ENCODE measurements around the gene CD99.
"Not testable (repeated sequence)": the region's sequence is repeated elsewhere in the genome, so short reads cannot be mapped to it uniquely, and the experiment has no call there.

CD99 gene

DNA sequence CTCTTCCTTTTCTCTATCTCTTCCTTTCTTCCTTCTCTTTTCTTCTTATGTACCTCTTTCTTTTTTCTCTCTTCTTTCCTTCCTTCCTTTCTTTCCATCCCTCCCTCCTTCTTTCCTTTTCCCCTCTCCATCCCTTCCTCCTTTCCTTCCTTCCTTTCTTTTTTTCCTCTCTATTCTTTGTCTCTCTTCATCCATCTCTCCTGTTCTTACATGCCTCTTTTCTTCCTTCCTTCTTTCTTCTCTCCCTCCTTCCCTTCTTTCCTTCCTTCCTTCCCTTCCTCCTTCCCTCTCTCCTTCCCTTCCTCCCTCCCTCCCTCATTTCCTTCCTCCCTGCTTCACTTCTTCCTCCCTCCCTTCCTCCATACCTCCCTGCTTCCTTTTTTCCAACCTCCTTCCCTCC is 41.6 kb downstream of the CD99 start:
- no peak for DNase-seq

DNA sequence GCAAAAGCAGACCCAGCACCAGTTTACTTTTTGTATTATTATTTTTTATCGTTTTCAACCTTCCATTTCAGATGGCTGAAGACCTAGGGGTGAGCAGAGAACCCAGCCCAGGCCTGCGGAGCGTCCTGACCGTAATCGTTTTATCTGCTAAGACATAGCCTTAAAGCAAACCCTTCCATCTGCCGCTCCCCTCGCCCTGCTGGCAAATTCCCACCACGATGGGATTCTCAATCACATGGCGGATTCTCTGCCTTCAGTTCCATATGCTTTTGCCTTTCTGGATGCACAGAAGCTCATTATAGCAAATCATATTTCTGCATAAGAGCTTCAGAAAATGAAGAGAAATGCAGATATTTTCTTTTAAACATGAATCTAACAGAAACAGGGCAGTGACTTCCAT is 42.2 kb downstream of the CD99 start:
- no peak for DNase-seq

DNA sequence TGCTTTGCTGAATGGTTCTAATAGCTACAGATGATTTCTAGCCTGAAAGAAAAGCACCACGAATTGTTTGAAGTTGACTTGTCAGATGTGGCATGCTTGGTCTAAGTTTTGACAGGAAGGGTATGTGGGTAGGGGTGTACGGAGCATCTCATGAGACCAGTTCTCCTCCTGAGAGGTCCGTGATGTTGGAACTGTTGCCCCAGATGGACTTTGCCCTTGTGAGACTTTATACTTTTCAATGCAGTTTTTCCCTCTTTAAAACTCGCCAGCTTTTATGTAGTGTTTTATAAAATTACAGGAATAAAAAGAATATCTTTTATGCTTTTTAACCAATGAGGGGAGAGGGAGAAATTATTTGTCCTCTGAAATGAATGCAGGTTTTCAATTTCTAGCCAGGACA is 44.2 kb downstream of the CD99 start:
- no peak for DNase-seq

DNA sequence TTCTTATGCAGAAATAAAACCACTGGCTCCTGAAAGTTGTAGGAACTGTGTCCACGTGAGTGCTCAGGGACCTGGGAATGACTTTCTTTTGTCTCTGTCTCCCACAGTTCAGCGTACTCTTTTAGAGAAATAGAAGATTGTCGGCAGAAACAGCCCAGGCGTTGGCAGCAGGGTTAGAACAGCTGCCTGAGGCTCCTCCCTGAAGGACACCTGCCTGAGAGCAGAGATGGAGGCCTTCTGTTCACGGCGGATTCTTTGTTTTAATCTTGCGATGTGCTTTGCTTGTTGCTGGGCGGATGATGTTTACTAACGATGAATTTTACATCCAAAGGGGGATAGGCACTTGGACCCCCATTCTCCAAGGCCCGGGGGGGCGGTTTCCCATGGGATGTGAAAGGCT is 49.6 kb downstream of the CD99 start:
- DNase-seq = no peak

DNA sequence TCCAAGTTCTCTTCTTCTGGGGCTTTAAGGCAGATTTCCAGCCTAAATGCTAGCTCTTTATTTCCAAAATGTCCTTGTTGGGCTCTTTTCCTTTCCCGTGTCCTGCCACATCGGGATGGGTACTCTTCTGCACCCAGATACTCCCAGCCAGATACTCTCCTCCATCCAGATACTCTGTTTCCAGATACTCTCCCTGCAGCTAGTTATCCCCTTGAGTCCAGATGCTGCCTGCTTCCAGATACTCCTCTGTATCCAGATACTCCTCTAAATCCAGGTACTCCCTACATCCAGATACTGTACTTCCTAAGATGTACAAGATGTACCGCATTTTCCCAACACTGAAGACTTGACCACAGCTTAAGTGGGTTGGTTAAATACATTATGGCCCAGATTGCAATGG is 50.3 kb downstream of the CD99 start:
- no peak for DNase-seq

DNA sequence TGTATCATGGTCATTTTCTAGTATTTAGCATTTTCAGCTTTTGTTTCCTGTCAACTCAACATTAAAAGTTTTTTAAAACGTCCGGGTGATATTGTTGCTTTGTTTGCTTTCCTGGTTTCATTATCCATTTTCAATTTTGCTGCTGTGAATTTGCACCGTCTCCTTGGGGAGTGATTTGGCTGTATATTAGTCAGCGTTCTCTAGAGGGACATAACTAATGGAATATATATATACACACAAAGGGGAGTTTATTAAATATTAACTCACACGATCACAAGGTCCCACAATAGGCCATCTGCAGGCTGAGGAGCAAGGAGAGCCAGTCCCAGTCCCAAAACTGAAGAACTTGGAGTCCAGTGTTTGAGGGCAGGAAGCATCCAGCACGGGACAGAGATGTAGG is 55.2 kb downstream of the CD99 start:
- not testable (repeated sequence) for DNase-seq

DNA sequence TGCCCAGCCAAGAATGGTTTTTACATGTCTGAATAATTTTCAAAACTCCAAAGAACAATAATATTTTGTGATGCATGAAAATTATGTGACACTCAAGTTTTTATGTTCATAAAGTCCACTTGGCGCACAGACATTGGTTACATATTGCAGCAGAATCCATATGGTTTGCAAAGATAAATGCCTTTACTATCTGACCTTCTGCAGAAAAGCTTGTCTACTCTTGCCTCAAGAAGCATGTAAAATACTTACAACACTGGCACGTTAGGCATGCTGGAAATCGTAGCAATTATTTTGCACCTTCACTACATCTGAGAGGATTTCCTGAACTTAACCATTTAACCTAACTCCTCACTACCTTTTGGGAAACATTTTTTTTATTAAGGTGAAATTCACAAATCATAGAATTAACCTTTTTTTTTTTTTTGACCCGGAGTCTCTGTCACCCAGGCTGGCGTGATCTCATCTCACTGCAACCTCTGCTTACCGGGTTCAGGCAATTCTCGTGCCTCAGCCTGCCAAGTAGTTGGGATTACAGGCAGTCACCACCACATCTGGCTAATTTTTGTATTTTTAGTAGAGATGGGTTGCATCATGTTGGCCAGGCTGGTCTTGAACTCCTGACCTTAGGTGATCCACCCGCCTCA is 57.2 kb downstream of the CD99 start:
- DNase-seq = no peak

DNA sequence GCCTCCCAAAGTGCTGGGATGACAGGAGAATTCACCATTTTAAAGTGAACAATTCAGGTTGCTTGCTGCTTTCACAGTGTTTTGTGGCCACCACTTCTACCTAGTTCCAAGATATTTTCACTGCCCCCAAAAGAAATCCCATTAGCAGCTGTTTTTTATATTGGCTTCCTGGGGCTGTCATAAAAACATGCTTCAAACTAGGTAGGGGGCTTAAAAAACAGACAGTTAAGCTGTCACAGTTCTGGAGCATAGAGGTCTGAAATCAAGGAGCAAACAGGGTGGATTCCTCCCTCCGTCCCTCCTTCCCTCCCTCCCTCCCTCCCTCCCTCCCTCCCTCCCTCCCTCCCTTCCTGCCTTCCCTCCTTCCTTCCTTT is 57.7 kb downstream of the CD99 start:
- DNase-seq = no peak

DNA sequence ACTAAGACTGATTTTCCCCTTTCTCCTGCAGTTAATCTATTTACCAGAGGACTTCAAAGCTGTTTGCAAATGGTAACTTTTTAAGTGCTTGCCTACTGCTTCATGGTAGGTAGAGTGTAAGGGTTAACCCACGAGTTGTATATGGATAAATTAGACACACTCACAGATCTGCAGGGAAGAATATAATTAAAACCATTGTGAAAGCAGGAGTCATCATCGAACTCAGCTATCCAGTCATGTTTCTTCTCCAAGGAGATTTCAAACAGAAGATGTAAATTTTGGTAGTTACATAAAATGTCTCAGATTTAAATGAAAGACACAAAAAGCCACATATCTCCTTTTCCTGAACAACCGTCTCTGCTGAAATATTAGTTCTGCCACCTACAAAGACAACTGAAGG is 60.2 kb downstream of the CD99 start:
- DNase-seq = no peak

DNA sequence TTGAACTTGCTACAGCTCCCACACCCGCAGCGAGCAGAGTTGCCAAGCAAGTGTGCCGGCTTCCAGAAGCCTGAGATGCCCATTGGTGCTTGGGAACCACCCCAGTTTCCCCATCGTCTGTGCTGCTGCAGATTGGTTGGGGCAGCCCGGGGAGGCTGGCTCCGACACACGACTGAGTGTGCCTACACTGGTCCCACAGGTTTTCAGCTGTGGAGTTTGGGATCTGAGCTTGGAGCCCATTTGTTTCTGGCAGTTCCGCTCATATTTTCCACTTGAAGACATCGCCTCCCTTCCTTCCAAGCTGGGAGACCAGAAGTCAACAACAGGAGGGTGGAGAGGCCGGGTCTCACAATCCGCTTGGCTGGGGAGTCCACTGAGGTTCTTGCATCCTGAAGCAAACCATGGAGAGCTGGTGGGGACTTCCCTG is 60.8 kb downstream of the CD99 start, which contains the start of gene XG:
Gene XG (plus strand): TSS at position 167 of the 427 bp plus-strand sequence. CDS start 235 bp downstream, at position 402.
- DNase-seq = not testable (repeated sequence)

DNA sequence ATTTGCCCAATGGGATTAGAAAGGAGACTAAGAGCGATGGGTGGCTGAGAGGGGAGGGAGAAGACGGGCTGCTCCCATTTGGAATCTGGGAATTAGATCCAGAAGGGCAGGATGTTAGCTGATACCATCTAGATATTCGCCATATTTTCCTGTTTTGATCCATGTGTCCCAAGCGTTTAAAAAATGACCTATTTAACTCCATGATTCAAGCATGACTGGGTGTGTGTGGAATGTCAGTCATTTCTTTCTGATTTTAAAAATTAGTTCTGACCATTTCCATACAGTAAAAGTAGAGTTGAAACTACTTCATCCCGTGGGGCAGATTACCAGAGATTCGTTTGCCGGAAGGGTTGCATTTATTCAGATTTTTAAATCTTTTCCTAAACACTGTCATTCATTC is 61.3 kb downstream of the CD99 start:
- not testable (repeated sequence) for DNase-seq

DNA sequence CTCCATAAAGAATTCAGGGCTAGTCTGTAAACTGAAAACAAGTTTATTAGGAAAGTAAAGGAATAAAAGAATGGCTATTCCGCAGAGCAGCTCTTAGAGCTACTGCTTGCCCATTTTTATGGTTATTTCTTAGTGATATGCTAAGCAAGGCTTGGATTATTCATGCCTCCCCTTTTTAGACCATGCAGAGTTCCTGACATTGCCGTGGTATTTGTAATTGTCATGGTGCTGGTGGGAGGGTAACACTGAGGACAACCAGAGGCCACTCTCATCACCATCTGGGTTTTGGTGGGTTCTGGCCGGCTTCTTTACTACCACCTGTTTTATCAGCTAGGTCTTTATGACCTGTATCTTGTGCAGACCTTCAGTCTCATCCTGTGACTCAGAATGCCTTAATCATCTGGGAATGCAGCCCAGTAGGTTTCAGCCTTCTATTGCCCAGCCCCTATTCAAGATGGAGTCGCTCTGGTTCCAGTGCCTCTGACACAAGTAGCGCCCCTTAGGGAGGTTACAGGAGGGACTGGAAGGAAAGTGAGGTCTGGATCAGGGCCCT is 64.1 kb downstream of the CD99 start:
- DNase-seq = not testable (repeated sequence)

DNA sequence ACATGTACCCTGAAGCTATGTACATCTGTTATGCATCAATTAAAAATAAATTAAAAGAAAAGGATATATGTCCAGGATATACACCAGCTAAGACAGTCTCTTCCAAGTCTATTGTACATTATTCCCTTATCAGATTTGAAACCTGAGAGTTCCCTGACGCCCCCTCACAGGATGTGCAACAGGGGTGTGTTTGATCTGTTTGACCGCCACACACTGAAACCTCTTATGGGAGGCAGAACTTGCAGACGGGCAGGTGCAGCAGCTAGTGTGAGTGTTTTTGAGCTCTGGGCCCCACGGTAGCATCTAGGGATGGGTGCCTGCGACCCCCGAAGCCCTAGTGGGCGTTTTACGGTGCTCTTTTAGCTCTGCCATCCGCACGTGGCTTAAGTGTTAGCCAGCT is 65.5 kb downstream of the CD99 start:
- no peak for DNase-seq

DNA sequence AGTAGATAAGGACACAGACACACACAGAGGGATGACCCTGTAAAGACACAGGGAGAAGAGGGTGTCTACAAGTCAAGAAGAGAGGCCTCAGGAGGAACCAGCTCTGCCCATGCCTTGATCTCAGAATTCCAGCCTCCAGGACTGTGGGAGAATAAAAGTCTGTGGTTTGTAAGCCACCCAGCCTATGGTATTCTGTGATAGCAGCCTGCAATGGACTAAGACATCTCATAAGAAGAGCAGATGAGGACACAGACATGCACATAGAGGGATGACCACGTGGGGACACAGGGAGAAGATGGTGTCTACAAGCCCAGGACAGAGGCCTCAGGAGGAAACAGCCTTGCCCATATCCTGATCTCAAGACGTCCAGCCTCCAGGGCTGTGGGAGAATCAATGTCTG is 70.2 kb downstream of the CD99 start:
- no peak for DNase-seq

DNA sequence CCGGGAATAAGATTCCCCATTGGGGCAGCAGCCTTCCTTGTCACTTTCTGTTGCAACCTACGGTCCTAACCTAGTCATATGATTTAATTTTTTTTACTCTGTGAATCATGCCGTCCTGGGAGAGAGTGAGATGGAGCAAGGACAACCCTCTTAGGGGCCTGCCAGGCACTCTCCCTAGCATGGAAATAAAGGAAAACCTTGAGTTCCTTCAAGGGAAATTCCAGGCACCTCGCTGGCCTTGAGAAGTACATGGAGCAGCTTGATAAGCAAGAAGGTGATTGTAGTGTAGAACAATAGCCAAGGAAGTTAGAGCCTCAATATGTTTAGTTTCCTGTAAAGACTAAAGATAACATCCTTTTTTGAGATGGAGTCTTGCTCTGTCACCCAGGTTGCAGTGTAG is 71.6 kb downstream of the CD99 start:
- not testable (repeated sequence) for DNase-seq

DNA sequence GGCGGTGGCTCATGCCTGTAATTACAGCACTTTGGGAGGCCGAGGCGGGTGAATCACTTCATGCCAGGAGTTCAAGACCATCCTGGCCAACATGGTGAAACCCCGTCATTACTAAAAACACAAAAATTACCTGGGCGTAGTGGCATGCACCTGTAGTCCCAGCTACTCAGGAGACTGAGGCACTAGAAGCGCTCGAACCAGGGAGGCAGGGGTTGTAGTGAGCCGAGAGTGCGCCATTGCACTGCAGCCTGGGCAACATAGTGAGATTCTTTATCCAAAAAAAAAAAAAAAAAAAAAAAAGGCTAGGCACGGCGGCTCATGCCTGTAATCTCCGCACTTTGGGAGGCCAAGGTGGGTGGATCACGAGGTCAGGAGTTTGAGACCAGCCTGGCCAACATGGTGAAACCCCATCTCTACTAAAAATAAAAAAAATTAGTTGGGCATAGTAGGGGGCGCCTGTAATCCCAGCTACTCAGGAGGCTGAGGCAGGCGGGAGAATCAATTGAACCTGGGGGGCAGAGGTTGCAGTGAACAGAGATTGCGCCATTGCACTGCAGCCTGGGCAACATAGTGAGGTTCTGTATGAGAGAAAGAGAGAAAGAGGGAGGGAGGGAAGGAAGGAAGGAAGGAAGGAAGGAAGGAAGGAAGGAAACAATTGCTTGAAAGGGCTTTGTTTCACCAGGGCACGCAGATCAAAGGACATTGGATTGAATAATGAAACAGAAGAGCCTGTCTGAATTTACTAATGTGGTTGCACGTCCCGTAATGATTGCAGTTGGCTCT is 73.9 kb downstream of the CD99 start:
- DNase-seq = not testable (repeated sequence)

DNA sequence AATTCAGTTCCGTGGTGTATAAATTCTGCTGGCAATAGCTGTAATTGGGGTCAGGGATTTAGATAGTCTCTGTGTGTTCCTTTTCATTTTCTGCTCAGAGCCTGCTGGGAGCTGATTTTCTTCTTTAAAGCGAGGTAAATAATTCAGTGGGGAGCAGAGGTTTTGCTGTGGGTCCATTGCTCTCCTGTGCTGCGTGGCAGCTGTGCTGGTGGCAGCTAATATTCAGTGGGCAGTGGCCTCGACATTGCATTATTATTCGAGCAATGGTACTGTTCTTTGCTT is 74.4 kb downstream of the CD99 start:
- DNase-seq = no peak

DNA sequence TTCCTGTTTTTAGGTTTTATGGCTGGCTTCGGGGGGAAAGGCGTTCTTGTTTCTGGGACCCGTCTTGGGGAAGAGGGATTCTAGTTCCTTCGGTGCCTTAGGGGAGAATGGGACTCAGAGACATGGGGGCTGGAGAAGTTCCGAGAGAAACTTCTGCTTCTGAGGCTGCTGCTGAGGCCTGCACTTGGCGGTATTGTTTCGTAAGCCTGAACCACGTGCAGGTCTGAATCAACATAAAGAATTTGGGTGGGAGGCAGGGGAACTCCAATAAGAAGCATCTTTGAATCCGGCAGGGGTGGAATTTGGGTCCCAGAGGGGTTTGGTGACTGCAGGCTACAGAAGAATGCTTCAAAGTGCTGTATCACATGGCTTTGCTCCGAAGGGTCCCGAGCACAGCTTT is 75.8 kb downstream of the CD99 start:
- no peak for DNase-seq

DNA sequence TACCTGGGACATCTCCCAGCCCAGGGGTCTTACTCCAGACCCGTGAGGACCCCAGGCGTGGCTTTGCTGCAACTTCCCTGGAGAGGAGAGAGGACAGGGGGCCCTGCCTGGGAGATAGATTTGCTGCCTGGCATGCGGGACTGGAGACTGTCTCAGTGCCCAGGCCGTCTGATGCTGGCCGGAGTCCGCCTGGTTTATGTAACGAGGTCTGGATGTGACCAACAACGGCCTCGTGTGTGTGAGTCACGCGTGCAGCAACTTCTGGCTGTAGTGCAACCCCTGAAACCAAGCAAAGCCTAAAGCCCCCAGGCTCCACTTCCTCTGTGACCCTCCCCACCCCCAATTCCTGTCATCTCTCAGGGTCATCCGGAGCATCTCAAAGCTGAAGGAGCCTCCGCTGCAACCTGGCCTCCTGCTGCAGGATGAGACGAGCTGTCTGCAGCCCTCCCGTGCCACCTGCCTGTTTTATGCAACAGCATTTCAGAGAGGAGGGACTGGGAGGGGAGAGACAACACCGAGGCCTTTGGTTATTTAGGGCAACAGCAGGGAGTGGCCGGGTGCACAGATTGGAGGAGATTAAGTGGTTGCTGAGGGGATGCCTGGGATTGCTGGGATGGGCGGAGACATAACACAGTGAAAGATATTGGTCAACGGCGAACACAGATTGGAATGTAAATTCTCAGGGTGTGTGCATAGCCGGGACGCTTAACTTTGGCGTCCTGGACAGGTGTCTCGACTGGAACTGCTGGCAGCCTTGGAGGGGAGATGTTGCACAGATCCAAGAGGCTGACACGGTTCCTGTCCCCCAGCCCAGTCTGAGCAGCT is 76.7 kb downstream of the CD99 start:
- no peak for DNase-seq

DNA sequence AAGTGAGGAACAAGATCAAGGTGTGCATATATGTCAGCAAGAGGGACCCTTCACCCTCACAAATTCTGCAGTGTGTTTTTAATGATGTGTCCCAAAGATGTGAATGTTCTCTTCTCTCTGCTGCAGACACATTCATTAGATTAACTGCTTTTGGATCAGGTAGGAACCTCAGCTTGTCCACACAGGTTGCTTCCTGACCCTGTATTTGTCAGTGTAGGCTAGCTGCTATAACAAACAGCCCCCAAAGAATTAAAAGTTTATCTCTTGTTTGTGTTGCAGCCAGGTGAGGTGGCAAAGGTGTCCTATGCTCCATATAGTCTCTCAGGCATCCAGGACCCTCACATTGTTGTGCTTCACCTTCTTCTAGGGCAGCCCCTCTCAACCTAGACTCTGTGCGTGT is 78.5 kb downstream of the CD99 start:
- no peak for DNase-seq

DNA sequence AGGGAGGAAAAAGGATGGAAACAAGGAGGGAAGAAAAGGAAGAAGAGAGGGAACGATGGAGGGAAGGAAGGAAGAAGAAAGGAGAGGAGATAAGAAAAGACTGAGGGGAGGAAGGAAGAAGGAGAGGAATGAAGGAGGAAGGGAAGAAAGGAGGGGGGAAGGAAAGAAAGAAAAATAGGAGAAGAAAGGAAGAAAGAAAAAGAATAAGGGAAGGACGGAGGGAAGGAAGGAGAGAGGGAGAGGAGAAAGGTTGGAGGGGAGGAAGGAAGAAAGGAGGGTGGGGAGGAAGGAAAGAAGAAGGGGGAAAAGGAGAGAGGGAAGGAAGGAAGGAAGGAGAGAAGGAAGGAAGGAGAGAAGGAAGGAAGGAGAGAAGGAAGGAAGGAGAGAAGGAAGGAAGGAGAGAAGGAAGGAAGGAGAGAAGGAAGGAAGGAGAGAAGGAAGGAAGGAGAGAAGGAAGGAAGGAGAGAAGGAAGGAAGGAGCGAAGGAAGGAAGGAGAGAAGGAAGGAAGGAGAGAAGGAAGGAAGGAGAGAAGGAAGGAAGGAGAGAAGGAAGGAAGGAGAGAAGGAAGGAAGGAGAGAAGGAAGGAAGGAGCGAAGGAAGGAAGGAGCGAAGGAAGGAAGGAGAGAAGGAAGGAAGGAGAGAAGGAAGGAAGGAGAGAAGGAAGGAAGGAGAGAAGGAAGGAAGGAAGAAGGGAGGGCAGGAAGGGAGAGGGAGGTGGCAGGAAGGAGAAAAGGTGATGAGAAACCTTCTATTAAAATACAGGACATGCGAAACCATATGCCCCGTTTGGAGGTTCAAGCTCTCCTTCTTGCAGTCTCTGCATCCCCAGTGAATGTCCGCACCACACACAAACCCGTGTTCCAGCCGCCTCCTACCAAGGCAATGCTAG is 82.3 kb downstream of the CD99 start:
- DNase-seq = not testable (repeated sequence)

DNA sequence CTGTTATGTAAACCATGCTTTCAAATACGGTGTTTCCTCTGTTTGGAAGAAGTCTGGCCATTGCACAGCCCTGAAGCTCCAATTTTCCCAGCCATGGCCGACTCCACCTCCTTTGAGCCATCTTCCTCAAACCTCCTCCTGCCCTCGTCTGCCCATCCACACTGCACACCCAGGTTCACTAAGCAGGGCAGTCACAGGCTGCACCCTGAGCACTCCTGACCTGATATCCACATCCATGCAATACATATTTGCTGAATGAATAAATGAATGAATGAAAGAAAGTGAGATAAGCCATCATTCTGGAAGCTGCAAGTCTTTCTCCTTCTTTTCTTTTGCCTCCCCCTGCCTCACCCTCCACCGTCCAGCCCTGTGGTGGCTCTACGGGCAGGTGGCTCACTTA is 83.0 kb downstream of the CD99 start:
- DNase-seq = no peak

DNA sequence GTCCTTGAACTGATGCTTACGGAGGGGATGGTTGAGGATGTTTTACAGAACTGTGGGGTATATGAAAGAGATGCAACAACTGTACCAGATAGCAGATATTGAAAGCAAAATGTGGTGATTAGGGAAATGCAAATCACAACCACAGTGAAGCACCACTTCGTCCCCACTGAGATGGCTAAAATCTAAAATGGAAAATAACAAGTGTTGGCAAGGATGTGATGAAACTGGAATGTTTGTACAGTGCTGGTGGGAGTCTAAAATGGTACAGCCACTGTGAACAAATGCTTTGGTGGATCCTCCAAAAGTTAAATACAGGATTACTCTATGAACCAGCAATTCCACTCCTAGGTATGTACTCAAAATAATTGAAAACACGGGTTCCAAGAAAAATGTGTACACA is 83.7 kb downstream of the CD99 start:
- no peak for DNase-seq

Data from central memory CD4-positive, alpha-beta T cell (primary cell).